Esophagus muscularis mucosa (tissue), 4 donors: ENCODE data around the gene TXNDC15. TPM values are rescaled to one million over a fixed set of nuclear protein-coding genes. Genes with fewer than 3 reads are reported as not detected.
"Not testable (repeated sequence)": the region's sequence is repeated elsewhere in the genome, so short reads cannot be mapped to it uniquely, and the experiment has no call there.

ENCODE experiments used
- DNase-seq: peaks from one replicate; pipeline ENCODE4 v3.0.0-alpha.2; 2017; ENCODE audit errors: extremely low spot score
- H3K27ac ChIP-seq, 4 donors: fragments of 200-600 bp; sonication (generic); replicated peaks in 1 of 4; 1 replicate in 3 of 4; 2 replicates in 1 of 4; pipeline ENCODE4 v1.5.1; 2016 to 2019; ENCODE audit warnings: mild to moderate bottlenecking in 1 of 4
- H3K27me3 ChIP-seq, 4 donors: fragments of 200-600 bp; sonication (generic); one replicate each; pipeline versions ENCODE4 v1.5.1 to v1.6.0; 2016 to 2019
- H3K36me3 ChIP-seq, 4 donors: fragments of 200-600 bp; sonication (generic); one replicate each; pipeline ENCODE4 v1.5.1; 2016 to 2019
- H3K4me1 ChIP-seq, 4 donors: fragments of 200-600 bp; sonication (generic); one replicate each; pipeline ENCODE4 v1.5.1; 2016 to 2019
- H3K4me3 ChIP-seq, 4 donors: fragments of 200-600 bp; sonication (generic); 1 replicate in 2 of 4; 2 replicates in 2 of 4; pipeline ENCODE4 v1.5.1; 2016 to 2019; ENCODE audit warnings: mild to moderate bottlenecking in 4 of 4, moderate library complexity in 1 of 4
- H3K9me3 ChIP-seq, 4 donors: fragments of 200-600 bp; sonication (generic); 1 replicate in 3 of 4; 2 replicates in 1 of 4; pipeline ENCODE4 v1.5.1; 2016 to 2019
- CTCF ChIP-seq, 3 experiments: fragments of 200-600 bp in 2 of 3; fragments of 450-650 bp in 1 of 3; sonication (generic) in 2 of 3; IDR thresholded peaks; one replicate each; pipeline ENCODE4 v1.5.1; 2017 to 2019; ENCODE audit warnings: antibody characterized with exemption in 3 of 3, mild to moderate bottlenecking in 2 of 3, moderate library complexity in 1 of 3
- EP300 ChIP-seq: sonication (generic); formaldehyde crosslinking; IDR thresholded peaks from one replicate; pipeline ENCODE4 v1.6.1; 2017; ENCODE audit warnings: antibody characterized with exemption
- POLR2A ChIP-seq: fragments of 450-650 bp; IDR thresholded peaks from one replicate; pipeline ENCODE4 v1.6.1; 2017; ENCODE audit warnings: antibody characterized with exemption, moderate library complexity, mild to moderate bottlenecking, low read depth
- POLR2AphosphoS5 ChIP-seq, 2 donors: sonication (generic); formaldehyde crosslinking; IDR thresholded peaks; one replicate each; pipeline ENCODE4 v1.6.1; 2017; ENCODE audit warnings: antibody characterized with exemption in 2 of 2
- WGBS: methylation state at CpG from one replicate; pipeline ENCODE4 v1.1.5; 2018; 5-methylcytosine and 5-hydroxymethylcytosine counted together
- intact Hi-C: fragments of 100-400 bp; cut with DNase I; formaldehyde crosslinking; loops from one replicate; pipeline ENCODE4 v1.15.1; 2023
- total RNA-seq, 4 donors: library from RNA; depleted of rRNA; stranded (reverse); fragments of >200 nt; gene quantifications; one replicate each; pipeline versions ENCODE4 v1.1.0 to v1.2.1, GENCODE V29; 2016

The TXNDC15 gene
- total RNA-seq, 4 donors from 2014 or later, result 71.4 to 123 (median 93.9) TPM

- TF ChIP-seq CTCF (IDR thresholded peaks at IDR 0.05) (no peak), POLR2AphosphoS5 (IDR thresholded peaks at IDR 0.05) (no peak), EP300 (no peak), POLR2A (no peak)
- Histone ChIP-seq H3K36me3 (peaks cover 0 to 24% (median 16%) of the 10 kb centered on the region in 4 donors), H3K27ac (peak overlapping the region; percentile 95 to 99 (median 97)), H3K4me1 (peaks cover 35 to 49% (median 44%) of the 10 kb centered on the region in 4 donors), H3K27me3 (no peaks in the 10 kb centered on the region), H3K4me3 (peak overlapping the region; percentile 82 to 97 (median 92)), H3K9me3 (no peaks in the 10 kb centered on the region)
- no peak for DNase-seq
- WGBS, result 12% methylated on average over 8 of the region's 12 CpGs
- intact Hi-C loops, result no loop called here
Measured at GRCh38 chr5:134845335-134845851, 28.8 kb upstream of the TXNDC15 start.

GRCh38 chr5:134845852-134846640 is 28.1 kb upstream of the TXNDC15 start, which contains the start of gene C5orf24:
Gene C5orf24 (plus strand): TSS chr5:134845968. CDS start chr5:134854901, 8,933 bp downstream.
- Histone ChIP-seq H3K27ac (peak within 1 kb of the TSS; percentile 95 to 99 (median 97)), H3K9me3 (no peaks in the 10 kb centered on the region), H3K4me3 (peak within 1 kb of the TSS; percentile 82 to 97 (median 92)), H3K4me1 (peaks cover 40 to 54% (median 51%) of the 10 kb centered on the region in 4 donors), H3K36me3 (peaks cover 0 to 20% (median 13%) of the 10 kb centered on the region in 4 donors), H3K27me3 (no peaks in the 10 kb centered on the region)
- DNase-seq, result peak; percentile 96
- intact Hi-C loops, result loop anchor here (2.0 kb wide), 2 partner anchors 29 to 59 kb away; partner anchors contain the start of genes PCBD2 and TXNDC15
- 0% methylated on average over 12 of the region's 84 CpGs for WGBS
- TF ChIP-seq POLR2AphosphoS5 (IDR thresholded peaks at IDR 0.05) (peak; percentile 95 to 96), CTCF (IDR thresholded peaks at IDR 0.05) (peak in 1 of 3 experiments; percentile 15), EP300 (no peak), POLR2A (peak; percentile 74)

- peak overlapping the region; percentile 82 to 97 (median 92) for H3K4me3 ChIP-seq
- H3K9me3 ChIP-seq, result no peaks in the 10 kb centered on the region
- no peak for TF ChIP-seq EP300
- no peak for TF ChIP-seq CTCF (IDR thresholded peaks at IDR 0.05)
- TF ChIP-seq POLR2A, result no peak
- no peak for TF ChIP-seq POLR2AphosphoS5 (IDR thresholded peaks at IDR 0.05)
- WGBS, result 2% methylated on average over 11 of the region's 11 CpGs
- no peak for DNase-seq
- intact Hi-C loops, result loop anchor here (2.0 kb wide), 2 partner anchors 28 to 58 kb away; partner anchors contain the start of genes PCBD2 and TXNDC15
- H3K4me1 ChIP-seq, result peaks cover 45 to 60% (median 56%) of the 10 kb centered on the region in 4 donors
- peak overlapping the region; percentile 95 to 99 (median 97) for H3K27ac ChIP-seq
- no peaks in the 10 kb centered on the region for H3K27me3 ChIP-seq
- peaks cover 0 to 20% (median 11%) of the 10 kb centered on the region in 4 donors for H3K36me3 ChIP-seq
Measured at GRCh38 chr5:134846641-134846960, 27.6 kb upstream of the TXNDC15 start.

- H3K9me3 ChIP-seq, H3K27me3 ChIP-seq, H3K4me3 ChIP-seq, intact Hi-C loops, DNase-seq, H3K27ac ChIP-seq: not testable (repeated sequence)
- 73% methylated on average over 6 of the region's 7 CpGs for WGBS
- Histone ChIP-seq H3K36me3 (peaks cover 0 to 27% (median 20%) of the 10 kb centered on the region in 4 donors), H3K4me1 (peaks cover 49 to 77% (median 73%) of the 10 kb centered on the region in 4 donors)
Measured at GRCh38 chr5:134849434-134849933, 24.7 kb upstream of the TXNDC15 start.
